ENCODE measurements around the gene SHCBP1L. TPM values are rescaled to one million over a fixed set of nuclear protein-coding genes. Genes with fewer than 3 reads are reported as not detected.

Gene SHCBP1L
- total RNA-seq, 1 donor from 2014 or later: not detected

Other genes with a start within 250 kb of the SHCBP1L start
- 3.0 and 4.6 TPM in 2 replicates for gene NPL, start 163.4 kb downstream of the SHCBP1L start, total RNA-seq
- gene DHX9, start 113.8 kb downstream of the SHCBP1L start, total RNA-seq: 302 and 322 TPM in 2 replicates
- 0.05 and 0.39 TPM in 2 replicates for gene LAMC1, start 70.3 kb upstream of the SHCBP1L start, total RNA-seq
- gene LAMC2, start 233.1 kb upstream of the SHCBP1L start, total RNA-seq: not detected in 2 replicates

All from activated T-helper 2 cell treated with anti-CD3 and anti-CD28 coated beads, Interferon-gamma antibody, Interleukin-2, Interleukin-4, amounts not matched to agents 10 μg/mL and 5 μg/mL and 100 μg/mL, durations not matched to agents 14 hours and 24 hours and 36 hours (primary cell).